Dedifferentiated amniotic fluid mesenchymal stem cell (primary cell): ENCODE data around the gene SETD2.

Experiments
- DNase-seq: peaks from one replicate; pipeline ENCODE4 v3.0.0-alpha.2; 2016; ENCODE audit errors: extremely low spot score

SETD2 gene

GRCh38 chr3:47009225-47010110 lies 154.4 kb downstream of the SETD2 start:
- DNase-seq = peak; percentile 74

GRCh38 chr3:47008851-47009224 lies 155.1 kb downstream of the SETD2 start:
- DNase-seq = no peak

- no peak for DNase-seq
Observed at GRCh38 chr3:47008234-47008796, 155.6 kb downstream of the SETD2 start.

DNA sequence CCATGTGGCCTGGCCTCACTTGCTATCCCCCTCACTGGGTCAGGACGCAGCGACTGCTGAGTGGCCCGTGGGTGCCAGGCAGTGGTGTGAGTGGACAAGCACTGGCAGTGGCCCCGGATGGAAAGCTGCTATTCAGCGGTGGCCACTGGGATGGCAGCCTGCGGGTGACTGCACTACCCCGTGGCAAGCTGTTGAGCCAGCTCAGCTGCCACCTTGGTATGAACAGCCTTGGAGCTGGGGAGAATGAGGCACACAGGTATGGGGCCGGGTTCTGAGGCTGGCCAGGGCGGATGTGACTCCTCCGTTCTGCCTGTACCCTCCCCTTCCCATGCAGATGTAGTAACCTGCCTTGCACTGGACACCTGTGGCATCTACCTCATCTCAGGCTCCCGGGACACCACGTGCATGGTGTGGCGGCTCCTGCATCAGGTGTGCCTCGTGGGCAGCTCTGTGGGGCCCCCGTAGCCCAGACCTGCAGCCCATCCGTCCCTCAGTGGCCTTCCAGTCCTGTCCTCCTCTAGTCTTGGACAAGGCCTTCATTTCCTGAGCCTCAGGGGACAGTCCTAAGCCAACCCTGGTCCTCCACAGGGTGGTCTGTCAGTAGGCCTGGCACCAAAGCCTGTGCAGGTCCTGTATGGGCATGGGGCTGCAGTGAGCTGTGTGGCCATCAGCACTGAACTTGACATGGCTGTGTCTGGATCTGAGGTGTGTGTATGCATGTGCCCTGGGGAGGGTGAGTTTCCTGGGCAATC lies 156.3 kb downstream of the SETD2 start:
- no peak for DNase-seq

- no peak for DNase-seq
Observed at GRCh38 chr3:47007001-47007400, 156.9 kb downstream of the SETD2 start.

DNA sequence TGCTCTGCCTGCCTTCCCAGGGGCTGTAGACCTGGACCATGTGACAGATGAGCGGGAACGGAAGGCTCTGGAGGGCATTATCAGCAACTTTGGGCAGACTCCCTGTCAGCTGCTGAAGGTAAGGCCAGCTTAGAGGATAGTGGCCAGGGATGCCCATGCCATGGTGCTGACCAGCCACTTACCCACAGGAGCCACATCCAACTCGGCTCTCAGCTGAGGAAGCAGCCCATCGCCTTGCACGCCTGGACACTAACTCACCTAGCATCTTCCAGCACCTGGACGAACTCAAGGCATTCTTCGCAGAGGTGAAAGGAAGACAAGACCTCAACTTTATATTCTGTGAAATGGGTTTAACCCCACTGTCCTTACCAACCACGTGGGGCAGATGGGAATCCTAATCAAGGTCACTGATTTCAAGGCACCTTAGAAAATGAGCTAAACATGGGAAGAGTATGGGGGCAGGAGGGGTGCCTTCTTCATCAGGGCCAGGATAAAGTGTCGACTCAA lies 157.7 kb downstream of the SETD2 start:
- no peak for DNase-seq

DNA sequence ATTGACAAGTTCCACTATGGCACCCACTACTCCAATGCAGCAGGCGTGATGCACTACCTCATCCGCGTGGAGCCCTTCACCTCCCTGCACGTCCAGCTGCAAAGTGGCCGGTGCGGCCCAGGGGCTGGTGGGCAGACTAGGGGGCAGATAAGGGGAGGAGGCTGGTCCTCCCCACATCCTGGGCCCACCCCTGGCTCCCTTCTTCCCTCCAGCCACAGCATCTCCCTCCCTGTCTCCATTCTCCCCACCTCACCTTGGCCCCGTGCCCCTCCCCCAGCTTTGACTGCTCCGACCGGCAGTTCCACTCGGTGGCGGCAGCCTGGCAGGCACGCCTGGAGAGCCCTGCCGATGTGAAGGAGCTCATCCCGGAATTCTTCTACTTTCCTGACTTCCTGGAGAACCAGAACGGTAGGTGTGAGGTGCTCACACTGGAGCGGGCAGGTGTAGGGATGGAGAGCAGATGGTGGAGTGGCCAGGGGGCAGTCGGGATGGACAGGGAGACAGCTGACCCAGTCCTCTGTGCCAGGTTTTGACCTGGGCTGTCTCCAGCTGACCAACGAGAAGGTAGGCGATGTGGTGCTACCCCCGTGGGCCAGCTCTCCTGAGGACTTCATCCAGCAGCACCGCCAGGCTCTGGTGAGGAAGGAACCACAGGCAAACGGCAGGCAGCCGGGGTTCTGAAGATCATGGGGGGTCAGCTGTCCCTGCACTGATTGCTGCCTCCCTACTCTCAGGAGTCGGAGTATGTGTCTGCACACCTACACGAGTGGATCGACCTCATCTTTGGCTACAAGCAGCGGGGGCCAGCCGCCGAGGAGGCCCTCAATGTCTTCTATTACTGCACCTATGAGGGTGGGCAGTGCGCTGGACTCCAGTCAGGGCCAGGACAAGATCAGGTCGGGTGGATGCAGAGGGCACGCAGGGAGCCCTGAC lies 158.4 kb downstream of the SETD2 start:
- no peak for DNase-seq

- DNase-seq = no peak
Observed at GRCh38 chr3:47004369-47005211, 159.3 kb downstream of the SETD2 start.

- no peak for DNase-seq
Observed at GRCh38 chr3:47003461-47004368, 160.2 kb downstream of the SETD2 start.

- DNase-seq = no peak
Observed at GRCh38 chr3:47003056-47003410, 160.9 kb downstream of the SETD2 start.

DNA sequence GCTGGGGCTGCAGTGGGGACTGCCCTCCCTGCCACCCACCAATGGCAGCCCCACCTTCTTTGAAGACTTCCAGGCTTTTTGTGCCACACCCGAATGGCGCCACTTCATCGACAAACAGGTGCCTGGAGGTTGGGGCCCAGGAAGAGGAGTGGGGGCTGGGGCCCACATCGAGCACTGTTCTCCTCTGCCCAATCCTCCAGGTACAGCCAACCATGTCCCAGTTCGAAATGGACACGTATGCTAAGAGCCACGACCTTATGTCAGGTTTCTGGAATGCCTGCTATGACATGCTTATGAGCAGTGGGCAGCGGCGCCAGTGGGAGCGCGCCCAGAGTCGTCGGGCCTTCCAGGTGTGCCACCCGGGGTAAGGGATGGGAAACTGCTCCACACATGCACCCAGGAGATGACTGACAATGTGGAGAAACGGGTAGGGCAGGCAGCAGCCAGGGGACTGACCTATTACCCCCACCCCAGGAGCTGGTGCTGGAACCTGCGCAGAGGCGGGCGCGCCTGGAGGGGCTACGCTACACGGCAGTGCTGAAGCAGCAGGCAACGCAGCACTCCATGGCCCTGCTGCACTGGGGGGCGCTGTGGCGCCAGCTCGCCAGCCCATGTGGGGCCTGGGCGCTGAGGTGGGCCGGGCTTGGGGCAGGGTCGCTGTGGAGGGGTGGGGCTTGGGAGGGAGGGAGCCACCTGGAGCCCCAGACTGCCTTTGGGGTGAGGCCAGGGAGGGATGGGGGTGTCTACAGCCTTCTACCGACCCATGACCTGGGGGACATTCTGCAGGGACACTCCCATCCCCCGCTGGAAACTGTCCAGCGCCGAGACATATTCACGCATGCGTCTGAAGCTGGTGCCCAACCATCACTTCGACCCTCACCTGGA lies 161.5 kb downstream of the SETD2 start:
- no peak for DNase-seq

GRCh38 chr3:47001731-47002170 lies 162.2 kb downstream of the SETD2 start:
- DNase-seq = no peak

GRCh38 chr3:47000922-47001730 lies 162.8 kb downstream of the SETD2 start:
- DNase-seq = no peak

DNA sequence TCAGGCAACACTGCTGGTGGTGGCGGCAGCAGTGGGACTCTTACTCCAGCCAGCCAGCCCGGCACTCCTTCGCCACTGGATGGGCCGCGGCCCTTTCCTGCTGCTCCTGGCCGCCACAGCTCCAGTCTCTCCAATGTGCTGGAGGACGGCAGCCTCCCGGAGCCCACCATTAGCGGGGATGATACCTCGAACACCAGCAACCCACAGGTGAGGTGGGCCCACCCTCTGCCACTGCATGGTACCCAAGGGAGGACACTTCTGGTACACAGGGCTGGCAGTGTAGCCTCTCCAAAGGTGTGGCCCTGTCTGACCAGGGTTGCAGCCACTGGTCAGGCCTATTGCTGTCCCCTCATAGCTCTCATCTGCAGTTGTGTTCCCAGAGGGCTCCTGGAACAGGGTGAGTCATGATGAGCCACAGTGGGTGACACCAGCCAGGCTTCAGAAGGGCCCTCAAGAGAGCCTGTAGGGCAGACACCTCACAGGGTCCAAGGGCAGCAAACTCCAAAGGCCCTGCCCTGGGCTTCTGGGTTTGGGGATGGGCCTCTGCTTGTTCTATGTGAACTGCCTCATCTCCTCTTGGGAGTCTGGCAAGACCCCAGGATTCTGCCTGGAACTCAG lies 163.6 kb downstream of the SETD2 start:
- DNase-seq = no peak

GRCh38 chr3:46999516-47000197 lies 164.3 kb downstream of the SETD2 start:
- no peak for DNase-seq

DNA sequence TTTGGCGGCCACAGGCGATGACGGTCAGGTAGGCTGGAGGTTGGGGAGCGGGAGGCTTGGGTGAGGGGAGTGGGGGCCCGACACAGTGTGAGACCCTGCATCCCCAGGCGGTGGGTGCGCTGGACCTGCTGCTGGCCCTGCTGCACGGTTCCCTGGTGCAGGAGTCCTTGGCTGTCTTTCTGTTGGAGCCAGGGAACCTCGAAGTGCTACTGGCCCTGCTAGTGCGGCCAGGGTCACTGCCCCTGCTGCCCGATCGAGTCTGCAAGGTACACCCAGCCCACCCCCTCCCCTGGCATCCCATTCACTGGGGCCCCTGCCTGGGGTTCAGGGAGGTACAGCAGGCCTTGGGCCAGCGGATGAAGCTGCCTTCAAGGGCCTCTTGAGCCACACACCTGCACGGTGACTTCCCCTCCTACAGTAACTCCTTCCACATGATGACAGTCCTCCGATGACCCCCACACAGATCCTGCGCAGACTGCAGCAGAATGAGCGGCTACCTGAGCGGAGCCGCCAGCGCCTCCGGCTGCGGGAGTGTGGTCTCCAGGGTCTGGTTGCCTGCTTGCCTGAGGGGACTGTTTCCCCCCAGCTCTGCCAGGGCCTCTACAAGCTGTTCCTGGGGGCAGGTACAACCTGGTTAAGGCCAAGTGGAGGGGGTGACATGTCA lies 164.9 kb downstream of the SETD2 start:
- no peak for DNase-seq
